Mesothelial cell of epicardium (in vitro differentiated cells): Measurements from ENCODE around the gene POLD3. TPM values are rescaled to one million over a fixed set of nuclear protein-coding genes. Genes with fewer than 3 reads are reported as not detected.

Experiments used
- DNase-seq, 2 experiments: peaks; one replicate each; pipeline ENCODE4 v3.0.0; 2021; ENCODE audit warnings: low spot score in 2 of 2; ENCODE audit not compliant: unreplicated experiment in 2 of 2
- H3K27ac Mint-ChIP-seq: 2 replicates; pipeline ENCODE4 v1.8.0; 2021; ENCODE audit warnings: mixed read lengths
- H3K27me3 Mint-ChIP-seq: 2 replicates; pipeline ENCODE4 v1.8.0; 2021; ENCODE audit warnings: low read depth, mixed read lengths
- H3K36me3 Mint-ChIP-seq: 2 replicates; pipeline ENCODE4 v1.8.0; 2021; ENCODE audit warnings: mixed read lengths
- H3K4me1 Mint-ChIP-seq: 2 replicates; pipeline ENCODE4 v1.8.0; 2021; ENCODE audit warnings: mixed read lengths
- H3K4me3 Mint-ChIP-seq: 2 replicates; pipeline ENCODE4 v1.8.0; 2021; ENCODE audit warnings: mild to moderate bottlenecking, moderate library complexity, mixed read lengths
- H3K9me3 Mint-ChIP-seq: 2 replicates; pipeline ENCODE4 v1.8.0; 2021; ENCODE audit warnings: mixed read lengths
- total RNA-seq: library from RNA; stranded (reverse); gene quantifications from 3 replicates; pipeline ENCODE4 v1.2.1, GENCODE V29; 2021
- TF ChIP-seq, protein P1 (sequence below): fragments of 200-600 bp; sonication (generic); IDR thresholded peaks from one replicate; pipeline ENCODE4 v1.5.0; 2021; ENCODE audit warnings: antibody characterized with exemption; ENCODE audit not compliant: unreplicated experiment

Gene POLD3
- total RNA-seq, 1 donor from 2014 or later = 21.7 TPM

DNA sequence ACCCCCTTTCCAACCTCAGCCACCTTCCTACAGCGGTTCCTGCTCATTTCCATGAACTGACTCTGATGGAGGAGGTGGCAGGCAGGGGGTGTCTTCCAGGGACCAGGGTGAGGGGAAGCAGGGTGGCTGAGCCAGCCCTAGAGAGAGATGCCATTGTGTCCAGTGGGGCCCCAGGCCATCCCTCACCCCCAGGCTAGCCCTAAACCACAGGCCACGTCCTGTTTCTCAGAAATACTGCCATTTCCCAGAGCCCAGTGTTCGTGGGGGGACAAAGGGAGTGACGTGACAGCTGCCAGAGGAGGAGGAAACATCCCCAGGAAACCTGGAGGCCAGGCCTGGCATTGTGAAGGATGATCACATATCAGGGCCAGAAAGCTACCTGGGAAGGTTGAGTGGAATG is 99.4 kb downstream of the POLD3 start:
- Mint-ChIP-seq H3K4me3 (no peak overlapping the region), H3K9me3 (peaks cover under 1% of the 10 kb centered on the region), H3K36me3 (no peaks in the 10 kb centered on the region), H3K4me1 (no peaks in the 10 kb centered on the region), H3K27me3 (no peaks in the 10 kb centered on the region), H3K27ac (no peak overlapping the region)
- TF ChIP-seq, protein P1, sequence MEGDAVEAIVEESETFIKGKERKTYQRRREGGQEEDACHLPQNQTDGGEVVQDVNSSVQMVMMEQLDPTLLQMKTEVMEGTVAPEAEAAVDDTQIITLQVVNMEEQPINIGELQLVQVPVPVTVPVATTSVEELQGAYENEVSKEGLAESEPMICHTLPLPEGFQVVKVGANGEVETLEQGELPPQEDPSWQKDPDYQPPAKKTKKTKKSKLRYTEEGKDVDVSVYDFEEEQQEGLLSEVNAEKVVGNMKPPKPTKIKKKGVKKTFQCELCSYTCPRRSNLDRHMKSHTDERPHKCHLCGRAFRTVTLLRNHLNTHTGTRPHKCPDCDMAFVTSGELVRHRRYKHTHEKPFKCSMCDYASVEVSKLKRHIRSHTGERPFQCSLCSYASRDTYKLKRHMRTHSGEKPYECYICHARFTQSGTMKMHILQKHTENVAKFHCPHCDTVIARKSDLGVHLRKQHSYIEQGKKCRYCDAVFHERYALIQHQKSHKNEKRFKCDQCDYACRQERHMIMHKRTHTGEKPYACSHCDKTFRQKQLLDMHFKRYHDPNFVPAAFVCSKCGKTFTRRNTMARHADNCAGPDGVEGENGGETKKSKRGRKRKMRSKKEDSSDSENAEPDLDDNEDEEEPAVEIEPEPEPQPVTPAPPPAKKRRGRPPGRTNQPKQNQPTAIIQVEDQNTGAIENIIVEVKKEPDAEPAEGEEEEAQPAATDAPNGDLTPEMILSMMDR = no peak
- no peak for DNase-seq

Other genes starting within 250 kb of the POLD3 start
- 15.7 to 18.6 TPM (median 15.7 TPM) in 3 replicates for gene PGM2L1, start 194.1 kb upstream of the POLD3 start, total RNA-seq
- 4.3 to 5.1 TPM (median 5.0 TPM) in 3 replicates for gene KCNE3, start 125.0 kb upstream of the POLD3 start, total RNA-seq
- gene LIPT2, start 98.9 kb upstream of the POLD3 start, total RNA-seq = 6.4 to 9.1 TPM (median 8.7 TPM) in 3 replicates
- 0.45 to 0.65 TPM in 2 of 3 replicates, not detected in the other for gene CHRDL2, start 138.8 kb downstream of the POLD3 start, total RNA-seq
- gene RNF169, start 156.3 kb downstream of the POLD3 start, total RNA-seq = 22.9 to 24.2 TPM (median 23.7 TPM) in 3 replicates